IMR-90 (cell line): ENCODE results near the gene SRGAP3. TPM values are rescaled to one million over a fixed set of nuclear protein-coding genes. Genes with fewer than 3 reads are reported as not detected.

Source experiments
- ATAC-seq: fragments of 200-7000 bp; cut with Tn5 transposase; 2 replicates; pipeline ENCODE4 v1.9.1; 2020; ENCODE audit warnings: low read depth, mild to moderate bottlenecking, moderate library complexity
- BruUV-seq: library from RNA; stranded (reverse); fragments of 400-500 nt; replicated peaks from 2 replicates; lab custom pipeline; 2021; lab: Mats Ljungman, UMichigan
- CTCF ChIA-PET: fragments of 300-600 bp; formaldehyde crosslinking; extraction: SDS; loops from one replicate; lab custom pipeline; 2021; ENCODE audit warnings: antibody characterized with exemption; lab: Yijun Ruan, JAX
- POLR2A ChIA-PET: fragments of 300-600 bp; sonication (Branson Sonifier 250); formaldehyde crosslinking; loops from one replicate; lab custom pipeline; 2022; ENCODE audit warnings: antibody characterized with exemption; ENCODE audit not compliant: unreplicated experiment; lab: Charles Lee
- DNase-seq: peaks from one replicate; pipeline ENCODE4 v3.0.0; 2013
- H2AFZ ChIP-seq: replicated peaks from 2 replicates; pipeline ENCODE3; 2013; ENCODE audit warnings: low read length, mild to moderate bottlenecking; ENCODE audit not compliant: poor library complexity
- H2AK5ac ChIP-seq: 2 replicates; pipeline ENCODE4 v1.6.1; 2013; ENCODE audit warnings: low read depth, low read length, inconsistent platforms
- H2AK9ac ChIP-seq: replicated peaks from 2 replicates; pipeline ENCODE3; 2013; ENCODE audit warnings: mild to moderate bottlenecking, low read depth, low read length, moderate library complexity; ENCODE audit not compliant: poor library complexity
- H2BK120ac ChIP-seq: 2 replicates; pipeline ENCODE4 v1.6.1; 2013; ENCODE audit warnings: low read depth, low read length, inconsistent platforms
- H2BK15ac ChIP-seq: 3 replicates; pipeline ENCODE4 v1.6.1; 2013; ENCODE audit warnings: low read depth, low read length, inconsistent platforms
- H2BK20ac ChIP-seq: 2 replicates; pipeline ENCODE4 v1.6.1; 2013; ENCODE audit warnings: low read depth, mild to moderate bottlenecking, inconsistent platforms, low read length, moderate library complexity
- H2BK5ac ChIP-seq: 2 replicates; pipeline ENCODE4 v1.6.1; 2013; ENCODE audit warnings: mild to moderate bottlenecking, low read depth, low read length, inconsistent platforms; ENCODE audit not compliant: poor library complexity, severe bottlenecking
- H3K14ac ChIP-seq: replicated peaks from 2 replicates; pipeline ENCODE4 v1.6.1; 2013; ENCODE audit warnings: low read depth, low read length, inconsistent platforms
- H3K18ac ChIP-seq: 2 replicates; pipeline ENCODE4 v1.6.1; 2013; ENCODE audit warnings: low read depth, low read length, control low read depth
- H3K23ac ChIP-seq: 2 replicates; pipeline ENCODE4 v1.6.1; 2013; ENCODE audit warnings: low read depth, low read length, inconsistent platforms
- H3K27ac ChIP-seq: 2 replicates; pipeline ENCODE4 v1.5.1; 2013; ENCODE audit warnings: mild to moderate bottlenecking, control low read depth, low read length; ENCODE audit not compliant: insufficient read depth
- H3K27me3 ChIP-seq: 2 replicates; pipeline ENCODE4 v1.6.1; 2013; ENCODE audit warnings: low read length; ENCODE audit not compliant: control insufficient read depth, insufficient read depth
- H3K36me3 ChIP-seq: 2 replicates; pipeline ENCODE4 v1.6.1; 2013; ENCODE audit warnings: low read length, mixed read lengths; ENCODE audit not compliant: control insufficient read depth, insufficient read depth
- H3K4ac ChIP-seq: 2 replicates; pipeline ENCODE4 v1.6.1; 2013; ENCODE audit warnings: low read depth, low read length, inconsistent platforms
- H3K4me1 ChIP-seq: 2 replicates; pipeline ENCODE4 v1.6.1; 2013; ENCODE audit warnings: low read length, mixed read lengths; ENCODE audit not compliant: control insufficient read depth, insufficient read depth
- H3K4me2 ChIP-seq: 2 replicates; pipeline ENCODE4 v1.6.1; 2013; ENCODE audit warnings: low read depth, mild to moderate bottlenecking, control low read depth, low read length, moderate library complexity
- H3K4me3 ChIP-seq: 2 replicates; pipeline ENCODE4 v1.5.1; 2013; ENCODE audit warnings: low read depth, mild to moderate bottlenecking, control low read depth, low read length, moderate library complexity; ENCODE audit not compliant: insufficient read depth
- H3K56ac ChIP-seq: 2 replicates; pipeline ENCODE4 v1.6.1; 2013; ENCODE audit warnings: low read length, inconsistent platforms; ENCODE audit not compliant: insufficient read depth; ENCODE audit errors: extremely low read depth
- H3K79me1 ChIP-seq, 2 experiments: 2 replicates each; pipeline ENCODE4 v1.6.1; 2013; ENCODE audit warnings: low read length in 2 of 2, inconsistent platforms in 1 of 2, low read depth in 1 of 2
- H3K9ac ChIP-seq: 2 replicates; pipeline ENCODE4 v1.6.1; 2013; ENCODE audit warnings: low read depth, low read length, control low read depth
- H3K9me1 ChIP-seq: 2 replicates; pipeline ENCODE4 v1.6.1; 2013; ENCODE audit warnings: low read length, inconsistent platforms; ENCODE audit not compliant: insufficient read depth
- H3K9me3 ChIP-seq: 2 replicates; pipeline ENCODE4 v1.6.1; 2013; ENCODE audit warnings: low read length; ENCODE audit not compliant: control insufficient read depth, insufficient read depth
- H4K20me1 ChIP-seq: 2 replicates; pipeline ENCODE4 v1.6.1; 2013; ENCODE audit warnings: low read length, inconsistent platforms; ENCODE audit not compliant: insufficient read depth
- H4K5ac ChIP-seq: 2 replicates; pipeline ENCODE4 v1.6.1; 2013; ENCODE audit warnings: mild to moderate bottlenecking, low read depth, low read length, control low read depth
- H4K8ac ChIP-seq, 2 experiments: 2 replicates each; pipeline ENCODE4 v1.6.1; 2013; ENCODE audit warnings: low read depth in 2 of 2, low read length in 2 of 2, control low read depth in 1 of 2, inconsistent platforms in 1 of 2
- H4K91ac ChIP-seq: 2 replicates; pipeline ENCODE4 v1.6.1; 2013; ENCODE audit warnings: low read depth, low read length, inconsistent platforms; ENCODE audit not compliant: insufficient read depth
- BHLHE40 ChIP-seq: fragments of 150-350 bp; IDR thresholded peaks from 2 replicates; pipeline ENCODE4 v1.6.1; 2016; ENCODE audit warnings: mild to moderate bottlenecking, low read depth, low read length
- CTCF ChIP-seq: conservative IDR thresholded peaks from 2 replicates; pipeline ENCODE4 v1.5.1; 2012; ENCODE audit warnings: mild to moderate bottlenecking, low read depth, low read length, improper control_type of control experiment
- MAFK ChIP-seq: IDR thresholded peaks from 2 replicates; pipeline ENCODE4 v1.6.1; 2012; ENCODE audit warnings: low read depth, low read length, improper control_type of control experiment
- MAZ ChIP-seq: IDR thresholded peaks from 2 replicates; pipeline ENCODE4 v1.6.1; 2012; ENCODE audit warnings: low read depth, mild to moderate bottlenecking, low read length, improper control_type of control experiment, moderate library complexity, borderline replicate concordance
- NFE2L2 ChIP-seq: fragments of 150-350 bp; IDR thresholded peaks from 2 replicates; pipeline ENCODE4 v1.6.1; 2016; ENCODE audit warnings: low read depth, mild to moderate bottlenecking, low read length
- RFX5 ChIP-seq: IDR thresholded peaks from 2 replicates; pipeline ENCODE4 v1.8.0; 2012; ENCODE audit warnings: low read depth, mild to moderate bottlenecking, low read length, moderate library complexity
- SMC3 ChIP-seq: fragments of 150-350 bp; IDR thresholded peaks from 2 replicates; pipeline ENCODE4 v1.6.1; 2016; ENCODE audit warnings: low read depth, mild to moderate bottlenecking, antibody characterized with exemption, low read length, moderate library complexity
- WGBS, 2 experiments: methylation state at CpG; one replicate each; pipeline versions ENCODE4 v1.1.5 to v1.1.7; 2013; ENCODE audit warnings: missing lambda C conversion rate in 2 of 2; ENCODE audit not compliant: insufficient read length in 1 of 2; ENCODE audit errors: extremely low coverage in 2 of 2; 5-methylcytosine and 5-hydroxymethylcytosine counted together
- dilution Hi-C: fragments of 300-500 bp; cut with HindIII; formaldehyde crosslinking; loops from one replicate; pipeline ENCODE4 v1.14.3; 2018; ENCODE audit warnings: low sequenced_read_pairs; ENCODE audit not compliant: unreplicated experiment
- in situ Hi-C: fragments of 300-500 bp; cut with MboI; formaldehyde crosslinking; loops from 3 replicates; pipeline ENCODE4 v1.14.3; 2019; ENCODE audit warnings: low sequenced_read_pairs, inconsistent platforms, mixed read lengths
- intact Hi-C: fragments of 100-400 bp; cut with micrococcal nuclease; formaldehyde crosslinking; loops from 2 replicates; pipeline ENCODE4 v1.10.0; 2022
- polyA plus RNA-seq, 3 experiments: library from polyadenylated mRNA; depleted of rRNA; stranded (reverse); fragments of >200 nt; gene quantifications; 2 replicates each; pipeline ENCODE4 v1.2.3, GENCODE V29; 2012; ENCODE audit warnings: low replicate concordance in 1 of 3
- total RNA-seq: library from RNA; depleted of rRNA; stranded (reverse); fragments of >200 nt; gene quantifications from 2 replicates; pipeline ENCODE4 v1.2.3, GENCODE V29; 2012

The SRGAP3 gene
- total and polyA plus RNA-seq, 2 of the 4 experiments (the other 2 are of a cell fraction) = 0.68 to 1.4 TPM

- TF ChIP-seq MAZ = no peak
These were observed 38.1 kb downstream of the SRGAP3 start (continued) for GRCh38 chr3:9211155-9211950.

GRCh38 chr3:9209777-9210176 is 39.7 kb downstream of the SRGAP3 start:
- no peaks in the 10 kb centered on the region for H3K36me3 ChIP-seq
- CTCF ChIA-PET = no interaction called here

More at GRCh38 chr3:9209777-9210176, 39.7 kb downstream of the SRGAP3 start:
- BruUV-seq = no TSS peak
- dilution Hi-C loops = no loop called here
- no peaks in the 10 kb centered on the region for H3K9me3 ChIP-seq
- ATAC-seq = no peak
- TF ChIP-seq CTCF (no peak), MAFK (no peak), BHLHE40 (no peak), RFX5 (no peak), SMC3 (no peak), NFE2L2 (no peak)
- no peak overlapping the region for H3K4me3 ChIP-seq
- H4K8ac ChIP-seq = no peak overlapping the region
- no peaks in the 10 kb centered on the region for H3K9me1 ChIP-seq
- in situ Hi-C loops = no loop called here
- H2AK9ac ChIP-seq = no peak overlapping the region
- H2BK15ac ChIP-seq = no peak overlapping the region
- no peak overlapping the region for H3K9ac ChIP-seq
- no peaks in the 10 kb centered on the region for H4K20me1 ChIP-seq
- intact Hi-C loops = no loop called here
- H3K4ac ChIP-seq = no peak overlapping the region
- H4K5ac ChIP-seq = no peak overlapping the region
- no CpG with 5 or more reads among the region's 3 CpGs for WGBS, 2 experiments
- H3K79me1 ChIP-seq = no peaks in the 10 kb centered on the region
- no peak overlapping the region for H3K27ac ChIP-seq
- no peak overlapping the region for H2AFZ ChIP-seq
- no peak overlapping the region for H2BK120ac ChIP-seq
- no peak overlapping the region for H2AK5ac ChIP-seq
- H4K91ac ChIP-seq = no peak overlapping the region
- no peaks in the 10 kb centered on the region for H3K4me1 ChIP-seq
- H3K18ac ChIP-seq = no peak overlapping the region
- no peak overlapping the region for H3K14ac ChIP-seq
- DNase-seq = no peak
- H3K23ac ChIP-seq = no peak overlapping the region
- POLR2A ChIA-PET = no interaction called here
- no peak overlapping the region for H3K4me2 ChIP-seq
- no peak overlapping the region for H3K56ac ChIP-seq
- no peak overlapping the region for H2BK5ac ChIP-seq
- no peaks in the 10 kb centered on the region for H3K27me3 ChIP-seq
- H2BK20ac ChIP-seq = no peak overlapping the region
